Measurements from ENCODE around the gene GSS.

The GSS gene

GRCh38 chr20:34915749-34916455, 39.7 kb downstream of the GSS start:
- TF ChIP-seq, protein P1, sequence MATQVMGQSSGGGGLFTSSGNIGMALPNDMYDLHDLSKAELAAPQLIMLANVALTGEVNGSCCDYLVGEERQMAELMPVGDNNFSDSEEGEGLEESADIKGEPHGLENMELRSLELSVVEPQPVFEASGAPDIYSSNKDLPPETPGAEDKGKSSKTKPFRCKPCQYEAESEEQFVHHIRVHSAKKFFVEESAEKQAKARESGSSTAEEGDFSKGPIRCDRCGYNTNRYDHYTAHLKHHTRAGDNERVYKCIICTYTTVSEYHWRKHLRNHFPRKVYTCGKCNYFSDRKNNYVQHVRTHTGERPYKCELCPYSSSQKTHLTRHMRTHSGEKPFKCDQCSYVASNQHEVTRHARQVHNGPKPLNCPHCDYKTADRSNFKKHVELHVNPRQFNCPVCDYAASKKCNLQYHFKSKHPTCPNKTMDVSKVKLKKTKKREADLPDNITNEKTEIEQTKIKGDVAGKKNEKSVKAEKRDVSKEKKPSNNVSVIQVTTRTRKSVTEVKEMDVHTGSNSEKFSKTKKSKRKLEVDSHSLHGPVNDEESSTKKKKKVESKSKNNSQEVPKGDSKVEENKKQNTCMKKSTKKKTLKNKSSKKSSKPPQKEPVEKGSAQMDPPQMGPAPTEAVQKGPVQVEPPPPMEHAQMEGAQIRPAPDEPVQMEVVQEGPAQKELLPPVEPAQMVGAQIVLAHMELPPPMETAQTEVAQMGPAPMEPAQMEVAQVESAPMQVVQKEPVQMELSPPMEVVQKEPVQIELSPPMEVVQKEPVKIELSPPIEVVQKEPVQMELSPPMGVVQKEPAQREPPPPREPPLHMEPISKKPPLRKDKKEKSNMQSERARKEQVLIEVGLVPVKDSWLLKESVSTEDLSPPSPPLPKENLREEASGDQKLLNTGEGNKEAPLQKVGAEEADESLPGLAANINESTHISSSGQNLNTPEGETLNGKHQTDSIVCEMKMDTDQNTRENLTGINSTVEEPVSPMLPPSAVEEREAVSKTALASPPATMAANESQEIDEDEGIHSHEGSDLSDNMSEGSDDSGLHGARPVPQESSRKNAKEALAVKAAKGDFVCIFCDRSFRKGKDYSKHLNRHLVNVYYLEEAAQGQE (IDR thresholded peaks at IDR 0.05; ENCODE audit: insufficient replicate concordance, low read depth), result no peak
- TF ChIP-seq POLR2AphosphoS5 (IDR thresholded peaks at IDR 0.05; ENCODE audit: low read depth) (no peak), GABPA (IDR thresholded peaks at IDR 0.05; ENCODE audit: low read depth) (no peak), SPI1 (IDR thresholded peaks at IDR 0.05; ENCODE audit: borderline replicate concordance, low read depth) (no peak), CTCF (IDR thresholded peaks at IDR 0.05; ENCODE audit: insufficient read depth, low read length) (no peak)
- Histone ChIP-seq H3K27me3 (ENCODE audit: insufficient read depth, poor library complexity, severe bottlenecking) (no peaks in the 10 kb centered on the region), H3K27ac (replicated peaks) (no peak overlapping the region), H3K4me3 (replicated peaks; ENCODE audit: insufficient read depth, low read length) (no peak overlapping the region)
- no peak for DNase-seq (ENCODE audit: low read depth in 1 of 2, low spot score in 1 of 2)

- Histone ChIP-seq H3K27me3 (ENCODE audit: insufficient read depth, poor library complexity, severe bottlenecking) (no peaks in the 10 kb centered on the region), H3K27ac (replicated peaks) (no peak overlapping the region), H3K4me3 (replicated peaks; ENCODE audit: insufficient read depth, low read length) (no peak overlapping the region)
- TF ChIP-seq GABPA (IDR thresholded peaks at IDR 0.05; ENCODE audit: low read depth) (no peak), CTCF (IDR thresholded peaks at IDR 0.05; ENCODE audit: insufficient read depth, low read length) (no peak), SPI1 (IDR thresholded peaks at IDR 0.05; ENCODE audit: borderline replicate concordance, low read depth) (no peak), POLR2AphosphoS5 (IDR thresholded peaks at IDR 0.05; ENCODE audit: low read depth) (no peak)
- TF ChIP-seq, protein P1 (IDR thresholded peaks at IDR 0.05; ENCODE audit: insufficient replicate concordance, low read depth), result no peak
- DNase-seq (ENCODE audit: low read depth in 1 of 2, low spot score in 1 of 2), result no peak
Observed at GRCh38 chr20:34915131-34915530, 40.5 kb downstream of the GSS start.

- Histone ChIP-seq H3K27me3 (ENCODE audit: insufficient read depth, poor library complexity, severe bottlenecking) (no peaks in the 10 kb centered on the region), H3K27ac (replicated peaks) (peak overlapping the region; percentile 19; the same call in 1 of the 2 replicates), H3K4me3 (replicated peaks; ENCODE audit: insufficient read depth, low read length) (no peak overlapping the region)
- no peak for TF ChIP-seq CTCF (IDR thresholded peaks at IDR 0.05; ENCODE audit: insufficient read depth, low read length)
- TF ChIP-seq, protein P1 (IDR thresholded peaks at IDR 0.05; ENCODE audit: insufficient replicate concordance, low read depth), result no peak
- no peak for TF ChIP-seq POLR2AphosphoS5 (IDR thresholded peaks at IDR 0.05; ENCODE audit: low read depth)
- no peak for TF ChIP-seq SPI1 (IDR thresholded peaks at IDR 0.05; ENCODE audit: borderline replicate concordance, low read depth)
- TF ChIP-seq GABPA (IDR thresholded peaks at IDR 0.05; ENCODE audit: low read depth), result no peak
- DNase-seq (ENCODE audit: low read depth in 1 of 2, low spot score in 1 of 2), result peak; percentile 12 to 50
Observed at GRCh38 chr20:34907616-34908469, 47.8 kb downstream of the GSS start.
